LNCaP clone FGC (cell line): ENCODE measurements around the gene ATP8A1.

ENCODE experiments used
- DNase-seq: peaks from one replicate; pipeline ENCODE4 v3.0.0-alpha.2; 2011; ENCODE audit warnings: low read depth
- H3K4me3 ChIP-seq: 2 replicates; pipeline ENCODE4 v1.5.1; 2011; ENCODE audit warnings: mild to moderate bottlenecking, low read depth, low read length, control low read depth
- TF ChIP-seq, protein P1 (sequence below): IDR thresholded peaks from 2 replicates; pipeline ENCODE4 v1.5.1; 2012; ENCODE audit warnings: mild to moderate bottlenecking; ENCODE audit not compliant: control insufficient read depth, insufficient read depth; ENCODE audit errors: extremely low read depth

The ATP8A1 gene

DNA sequence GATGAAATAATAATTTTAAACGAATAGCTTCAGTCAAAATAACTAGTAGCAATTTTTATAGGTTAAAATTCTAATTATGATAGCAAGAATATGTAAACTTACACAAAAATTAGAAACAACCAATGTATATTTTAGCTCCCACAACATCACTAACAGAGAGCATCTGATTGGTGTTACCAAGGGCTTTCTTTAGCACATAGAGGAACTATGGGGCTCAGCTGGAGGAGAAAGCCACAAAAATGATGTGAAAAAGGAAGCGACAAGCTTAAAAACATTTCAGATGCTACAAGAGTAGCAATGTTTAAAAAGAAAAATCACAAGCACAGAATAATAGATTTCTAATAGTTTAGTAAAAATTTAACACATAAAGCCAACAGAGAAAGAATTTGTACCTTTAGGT is 56.3 kb downstream of the ATP8A1 start:
- TF ChIP-seq, protein P1, sequence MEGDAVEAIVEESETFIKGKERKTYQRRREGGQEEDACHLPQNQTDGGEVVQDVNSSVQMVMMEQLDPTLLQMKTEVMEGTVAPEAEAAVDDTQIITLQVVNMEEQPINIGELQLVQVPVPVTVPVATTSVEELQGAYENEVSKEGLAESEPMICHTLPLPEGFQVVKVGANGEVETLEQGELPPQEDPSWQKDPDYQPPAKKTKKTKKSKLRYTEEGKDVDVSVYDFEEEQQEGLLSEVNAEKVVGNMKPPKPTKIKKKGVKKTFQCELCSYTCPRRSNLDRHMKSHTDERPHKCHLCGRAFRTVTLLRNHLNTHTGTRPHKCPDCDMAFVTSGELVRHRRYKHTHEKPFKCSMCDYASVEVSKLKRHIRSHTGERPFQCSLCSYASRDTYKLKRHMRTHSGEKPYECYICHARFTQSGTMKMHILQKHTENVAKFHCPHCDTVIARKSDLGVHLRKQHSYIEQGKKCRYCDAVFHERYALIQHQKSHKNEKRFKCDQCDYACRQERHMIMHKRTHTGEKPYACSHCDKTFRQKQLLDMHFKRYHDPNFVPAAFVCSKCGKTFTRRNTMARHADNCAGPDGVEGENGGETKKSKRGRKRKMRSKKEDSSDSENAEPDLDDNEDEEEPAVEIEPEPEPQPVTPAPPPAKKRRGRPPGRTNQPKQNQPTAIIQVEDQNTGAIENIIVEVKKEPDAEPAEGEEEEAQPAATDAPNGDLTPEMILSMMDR = no peak
- H3K4me3 ChIP-seq = no peak overlapping the region
- DNase-seq = no peak

DNA sequence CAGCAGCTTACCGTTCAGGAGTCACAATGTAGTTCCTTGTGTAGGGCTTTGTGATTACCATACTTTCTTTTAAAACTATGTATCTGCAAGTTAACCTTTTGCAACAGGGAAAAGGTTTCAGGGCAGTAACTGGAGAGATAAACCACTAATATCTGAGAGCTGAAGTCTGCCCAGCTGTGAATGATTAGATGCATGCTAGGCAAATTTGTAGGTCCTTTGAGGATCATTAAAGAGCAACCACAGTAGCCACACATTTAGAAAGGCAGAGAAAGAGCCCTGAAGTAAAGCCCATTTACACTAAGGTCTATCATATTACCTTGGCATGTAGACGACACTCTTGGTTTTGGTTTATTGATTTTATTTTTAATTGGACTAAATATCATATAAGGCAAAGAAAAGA is 60.0 kb downstream of the ATP8A1 start:
- no peak for DNase-seq
- H3K4me3 ChIP-seq = no peak overlapping the region
- TF ChIP-seq, protein P1 = no peak

DNA sequence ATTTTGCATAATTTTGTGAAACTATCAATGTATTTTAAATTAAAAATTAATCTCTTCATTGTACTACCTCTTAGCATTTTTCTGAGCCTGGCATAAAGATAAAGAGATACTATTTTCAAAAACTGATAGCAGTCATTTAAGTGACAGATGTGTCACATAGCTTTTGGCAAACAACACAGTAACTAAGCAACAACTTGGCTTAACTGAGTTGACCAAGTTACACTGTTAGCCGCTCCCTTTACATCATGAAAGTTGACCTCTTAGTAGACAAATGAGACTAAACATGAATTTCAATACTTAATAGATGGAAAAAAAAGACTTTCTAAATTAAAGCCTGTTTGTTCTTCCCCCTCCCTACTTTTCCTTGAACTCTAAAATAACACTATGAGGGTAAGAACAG is 62.0 kb downstream of the ATP8A1 start:
- TF ChIP-seq, protein P1 = no peak
- DNase-seq = no peak
- H3K4me3 ChIP-seq = no peak overlapping the region

DNA sequence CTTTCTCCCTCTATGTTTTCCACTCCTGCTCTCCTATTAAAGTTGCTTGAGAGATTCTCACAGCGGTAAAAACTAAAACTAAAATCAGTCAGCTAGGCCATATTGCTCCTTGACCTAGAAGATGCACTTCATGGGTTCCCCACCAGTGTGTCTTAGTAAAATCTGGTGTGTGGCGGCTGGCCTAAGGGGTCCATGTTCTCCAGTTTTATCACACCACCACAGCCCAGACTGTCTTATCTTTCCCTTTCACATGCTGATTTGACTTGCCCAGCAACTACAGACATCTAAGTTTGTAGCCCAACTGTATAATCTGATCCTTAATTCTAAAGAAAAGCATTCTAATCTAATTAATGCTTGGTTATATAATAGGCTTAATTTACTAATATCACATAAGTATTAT is 68.0 kb downstream of the ATP8A1 start:
- no peak overlapping the region for H3K4me3 ChIP-seq
- TF ChIP-seq, protein P1 = no peak
- no peak for DNase-seq

DNA sequence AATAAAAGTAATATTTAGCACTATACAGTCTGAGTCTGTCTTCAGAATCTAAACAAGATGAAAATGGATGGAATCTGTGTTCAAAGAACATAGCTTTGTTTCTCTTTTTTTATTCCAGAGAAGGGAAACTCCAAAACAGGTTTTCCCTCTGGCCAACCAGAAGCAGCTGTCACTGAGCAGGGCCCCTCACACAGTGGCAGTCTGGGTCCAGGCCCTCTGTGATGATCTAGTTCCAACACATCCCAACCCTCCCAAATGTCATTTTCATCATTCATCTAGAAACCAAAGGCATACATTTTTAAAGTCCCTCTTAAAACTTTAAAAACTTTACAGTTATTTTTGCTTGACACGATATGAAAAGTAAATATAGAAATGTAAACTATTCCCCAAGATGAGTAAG is 70.1 kb downstream of the ATP8A1 start:
- no peak for DNase-seq
- TF ChIP-seq, protein P1 = no peak
- H3K4me3 ChIP-seq = no peak overlapping the region

DNA sequence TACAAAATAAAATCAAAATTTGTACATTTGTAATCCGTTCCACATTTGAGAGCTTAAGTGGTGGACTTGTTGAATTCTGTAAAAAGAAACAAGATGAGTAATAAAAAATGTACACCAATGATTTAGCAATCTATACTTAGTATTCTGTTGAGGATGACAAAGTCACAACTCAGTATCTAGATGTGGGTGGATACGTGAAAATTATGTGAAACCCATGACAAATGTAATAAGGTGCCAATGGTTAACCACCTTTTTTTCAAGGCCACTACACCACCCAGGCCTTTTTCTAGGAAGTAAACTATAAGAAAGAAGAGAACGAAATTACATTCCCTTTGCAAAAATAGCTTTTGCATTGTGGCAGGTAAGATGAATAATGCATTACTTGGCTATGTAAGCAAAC is 77.0 kb downstream of the ATP8A1 start:
- TF ChIP-seq, protein P1 = no peak

DNA sequence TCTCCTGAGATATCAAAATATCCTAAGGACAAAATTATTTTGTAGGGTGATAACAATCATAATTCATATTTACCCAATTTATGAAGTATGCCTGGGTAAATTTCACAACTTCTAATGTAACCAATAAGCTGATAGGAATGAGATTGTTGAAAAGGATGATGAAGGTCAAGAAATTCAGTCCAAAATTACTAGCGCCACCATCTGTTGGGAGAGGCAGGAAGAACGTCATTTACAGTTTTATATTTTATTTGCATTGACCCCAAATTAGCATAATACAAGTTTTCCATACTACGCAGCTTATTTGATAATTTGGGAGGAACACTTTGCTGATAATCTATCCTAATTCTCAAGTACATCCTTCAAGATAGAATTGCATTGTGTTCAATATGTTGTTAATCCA is 78.7 kb downstream of the ATP8A1 start:
- TF ChIP-seq, protein P1 = peak; percentile 15; the same call in 1 of the 2 replicates
- H3K4me3 ChIP-seq = no peak overlapping the region
- DNase-seq = no peak

More for the DNA sequence above, 77.0 kb downstream of the ATP8A1 start:
- no peak overlapping the region for H3K4me3 ChIP-seq
- no peak for DNase-seq
